ENCODE results near the gene LCK.

The LCK gene

GRCh38 chr1:32321712-32322291, 70.7 kb downstream of the LCK start:
- no peak for DNase-seq (ENCODE audit: low read depth)

DNA sequence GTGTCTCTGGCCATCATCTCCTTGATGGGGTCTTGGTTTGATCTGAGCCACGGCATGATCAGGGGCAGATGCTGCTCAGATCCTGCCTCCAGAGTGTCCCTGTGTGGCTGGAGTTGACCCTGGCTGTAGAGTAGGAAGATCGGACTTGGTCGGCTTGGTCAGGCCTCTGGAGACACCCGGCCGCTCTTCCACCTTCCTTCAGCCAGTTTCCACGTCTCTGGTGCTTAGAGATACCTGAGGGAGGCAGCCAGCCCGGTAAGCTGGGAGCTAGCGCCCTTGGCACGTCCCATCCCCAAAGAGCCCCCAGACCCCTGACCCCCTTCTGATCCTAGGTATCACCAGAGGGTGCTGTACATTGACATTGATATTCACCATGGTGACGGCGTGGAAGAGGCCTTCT, 76.1 kb downstream of the LCK start:
- no peak for DNase-seq (ENCODE audit: low read depth)

GRCh38 chr1:32329931-32330466, 78.9 kb downstream of the LCK start:
- DNase-seq (ENCODE audit: low read depth): no peak

- no peak for DNase-seq (ENCODE audit: low read depth)
Measured at GRCh38 chr1:32330558-32331151, 79.6 kb downstream of the LCK start.

- DNase-seq (ENCODE audit: low read depth): no peak
Measured at GRCh38 chr1:32331549-32331948, 80.5 kb downstream of the LCK start.

DNA sequence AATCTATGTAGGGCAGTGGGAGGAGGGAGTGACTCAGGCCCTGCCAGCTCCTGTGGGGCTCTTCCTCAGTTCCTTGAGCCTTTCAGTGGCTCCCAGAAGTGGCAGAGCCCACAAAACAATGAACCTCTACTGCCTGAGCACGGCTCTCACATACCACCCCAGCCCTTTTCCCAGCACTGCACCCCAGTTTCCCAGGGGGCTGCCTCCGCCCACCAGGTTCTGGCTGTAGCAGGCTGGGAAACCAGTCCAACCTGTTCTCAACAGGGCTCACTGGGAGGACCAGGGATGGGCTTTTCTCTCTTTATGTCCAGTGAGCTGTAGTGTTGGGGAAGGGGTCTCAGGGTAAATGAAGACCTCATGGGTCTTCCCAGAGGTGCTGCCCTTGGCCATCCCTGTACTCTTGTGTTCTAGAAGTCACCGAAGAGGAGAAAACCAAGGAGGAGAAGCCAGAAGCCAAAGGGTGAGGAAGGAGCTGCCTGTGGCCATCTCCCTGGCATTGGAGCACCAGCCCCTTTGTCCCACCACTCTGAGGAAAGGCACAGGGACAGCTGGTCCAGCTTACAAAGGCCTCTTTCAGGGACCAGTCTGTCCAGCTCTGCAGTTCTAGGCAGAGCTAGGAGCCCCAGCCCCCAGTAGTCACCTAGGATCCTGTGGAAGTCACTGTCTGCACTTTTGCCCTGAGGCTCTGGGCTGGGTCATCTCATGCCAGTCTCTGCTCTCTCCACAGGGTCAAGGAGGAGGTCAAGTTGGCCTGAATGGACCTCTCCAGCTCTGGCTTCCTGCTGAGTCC, 81.4 kb downstream of the LCK start:
- no peak for DNase-seq (ENCODE audit: low read depth)

- no peak for DNase-seq (ENCODE audit: low read depth)
Measured at GRCh38 chr1:32333251-32333963, 82.3 kb downstream of the LCK start.

DNA sequence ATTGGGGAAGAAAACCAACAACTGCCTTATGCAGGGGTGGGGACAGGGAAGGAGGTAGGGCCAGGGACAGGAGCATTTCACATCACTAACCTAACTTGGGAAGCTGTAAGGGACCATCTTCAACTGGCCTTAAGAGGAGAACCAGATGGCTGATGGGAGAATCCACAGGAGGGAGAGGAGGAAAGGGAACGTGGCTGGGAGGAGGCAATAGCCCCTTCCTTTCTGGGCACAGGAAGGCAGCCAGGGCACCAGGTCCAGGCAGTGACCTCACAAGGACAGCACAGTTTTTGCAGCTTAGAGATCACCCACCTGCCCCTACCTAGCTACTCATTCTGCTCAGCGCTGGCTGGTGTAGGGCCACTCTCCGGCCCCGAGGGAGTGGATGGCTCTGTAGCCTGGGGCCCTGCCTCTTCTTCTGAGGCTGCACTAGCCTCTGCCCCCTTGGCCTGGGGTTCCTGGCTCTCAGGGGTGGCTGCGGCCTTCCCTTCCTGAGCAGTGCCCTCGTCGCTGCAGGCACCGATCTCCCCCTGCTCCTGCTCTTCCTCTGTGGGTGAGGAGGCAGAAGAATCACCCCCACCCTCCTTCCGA, 83.3 kb downstream of the LCK start:
- no peak for DNase-seq (ENCODE audit: low read depth)

- DNase-seq (ENCODE audit: low read depth): peak; percentile 63
Measured at GRCh38 chr1:32334864-32335534, 83.9 kb downstream of the LCK start.

DNA sequence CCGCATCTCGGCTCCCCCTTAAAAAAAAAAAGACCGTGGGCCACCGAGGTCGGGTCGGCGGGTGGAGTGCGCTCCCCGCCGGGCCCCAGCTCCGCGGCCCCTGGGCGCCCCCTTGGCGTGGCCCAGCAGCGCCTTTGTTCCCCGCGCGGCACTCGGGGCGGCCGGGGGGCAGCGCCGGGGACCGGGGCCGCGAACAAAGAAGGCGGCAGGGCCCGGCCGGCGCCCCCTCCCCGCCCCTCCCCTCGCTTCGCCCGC, 84.4 kb downstream of the LCK start:
- DNase-seq (ENCODE audit: low read depth): no peak
